Measurements from ENCODE around the gene NUP93. TPM values are rescaled to one million over a fixed set of nuclear protein-coding genes. Genes with fewer than 3 reads are reported as not detected.

NUP93 gene
- total RNA-seq, 4 donors from 2014 or later, result 27.3 to 195 (median 31.4) TPM

DNA sequence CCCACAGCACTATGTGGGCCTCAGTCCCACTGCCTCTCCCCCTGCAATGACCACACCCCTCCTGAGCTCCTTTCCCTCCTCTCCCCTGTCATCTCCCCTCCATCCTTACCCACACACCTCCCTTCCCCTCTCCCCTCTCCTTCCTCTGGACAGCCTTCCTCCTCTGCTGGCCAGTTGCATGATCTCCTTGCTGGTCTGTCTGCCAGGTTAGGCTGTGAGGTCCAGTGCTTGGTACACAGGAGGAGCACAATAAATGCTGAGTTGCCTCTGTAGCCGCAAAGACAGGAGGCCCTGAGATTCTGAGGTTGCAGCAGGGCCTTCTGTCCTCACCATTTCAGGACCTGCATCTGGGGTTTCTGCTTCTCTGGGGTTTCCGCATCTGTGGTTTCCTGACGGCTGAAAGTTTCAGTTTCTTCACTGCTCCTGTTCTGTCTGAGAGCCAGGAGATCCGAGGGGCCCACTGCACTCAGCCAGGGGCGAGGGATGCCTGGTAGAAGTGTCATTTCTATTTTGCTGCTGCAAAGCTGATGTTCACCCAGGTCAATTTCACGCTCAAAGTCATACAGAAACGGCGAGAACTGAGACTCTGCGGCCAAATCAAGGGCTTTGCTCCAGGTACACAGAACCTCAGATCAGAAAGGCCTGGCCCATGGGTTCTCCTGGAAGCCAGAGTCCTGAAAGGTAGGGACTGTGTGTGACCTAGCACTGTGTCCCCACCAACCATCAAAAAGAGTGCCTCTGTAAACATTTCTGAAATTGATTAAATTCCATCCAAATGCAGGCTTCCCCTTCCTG is 130.5 kb downstream of the NUP93 start:
- Histone ChIP-seq H3K4me3 (no peak overlapping the region), H3K27ac (peak overlapping the region in 1 of 4 donors; percentile 71), H3K4me1 (peaks cover 0 to 16% (median 7%) of the 10 kb centered on the region in 4 donors), H3K9me3 (no peaks in the 10 kb centered on the region), H3K27me3 (no peaks in the 10 kb centered on the region), H3K36me3 (no peaks in the 10 kb centered on the region)
- no peak for TF ChIP-seq POLR2A (IDR thresholded peaks at IDR 0.05)
- TF ChIP-seq, protein P1, sequence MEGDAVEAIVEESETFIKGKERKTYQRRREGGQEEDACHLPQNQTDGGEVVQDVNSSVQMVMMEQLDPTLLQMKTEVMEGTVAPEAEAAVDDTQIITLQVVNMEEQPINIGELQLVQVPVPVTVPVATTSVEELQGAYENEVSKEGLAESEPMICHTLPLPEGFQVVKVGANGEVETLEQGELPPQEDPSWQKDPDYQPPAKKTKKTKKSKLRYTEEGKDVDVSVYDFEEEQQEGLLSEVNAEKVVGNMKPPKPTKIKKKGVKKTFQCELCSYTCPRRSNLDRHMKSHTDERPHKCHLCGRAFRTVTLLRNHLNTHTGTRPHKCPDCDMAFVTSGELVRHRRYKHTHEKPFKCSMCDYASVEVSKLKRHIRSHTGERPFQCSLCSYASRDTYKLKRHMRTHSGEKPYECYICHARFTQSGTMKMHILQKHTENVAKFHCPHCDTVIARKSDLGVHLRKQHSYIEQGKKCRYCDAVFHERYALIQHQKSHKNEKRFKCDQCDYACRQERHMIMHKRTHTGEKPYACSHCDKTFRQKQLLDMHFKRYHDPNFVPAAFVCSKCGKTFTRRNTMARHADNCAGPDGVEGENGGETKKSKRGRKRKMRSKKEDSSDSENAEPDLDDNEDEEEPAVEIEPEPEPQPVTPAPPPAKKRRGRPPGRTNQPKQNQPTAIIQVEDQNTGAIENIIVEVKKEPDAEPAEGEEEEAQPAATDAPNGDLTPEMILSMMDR (IDR thresholded peaks at IDR 0.05), result no peak
- DNase-seq, result peak in 2 of 3 donors; percentile 63 to 73

DNA sequence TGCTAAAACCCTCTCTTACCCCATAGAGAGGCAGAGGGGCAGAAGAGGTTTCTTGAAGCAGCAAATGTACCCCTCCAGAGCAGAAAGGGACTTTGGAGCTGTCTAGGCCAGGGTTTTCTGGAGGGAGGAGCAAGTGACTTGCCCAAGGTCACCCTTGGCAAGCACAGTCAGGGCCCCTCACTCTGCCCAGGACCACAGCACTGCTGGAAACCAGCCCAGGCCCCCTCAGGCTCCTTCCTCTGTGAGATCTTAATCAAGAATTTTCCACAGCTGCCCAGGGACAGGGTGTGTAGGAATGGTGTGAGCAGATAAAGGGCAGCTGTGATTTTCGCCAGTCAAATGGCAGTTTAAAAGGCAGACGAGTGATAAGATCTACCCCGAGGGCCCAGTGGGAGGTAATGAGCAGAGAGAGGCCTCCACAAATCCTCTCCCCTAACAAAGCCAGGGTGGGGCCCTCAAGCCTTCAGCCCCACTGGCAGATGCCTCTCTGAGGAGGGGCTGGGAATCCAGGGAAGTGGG is 131.2 kb downstream of the NUP93 start:
- no peak for DNase-seq
- peaks cover 0 to 16% (median 7%) of the 10 kb centered on the region in 4 donors for H3K4me1 ChIP-seq
- no peaks in the 10 kb centered on the region for H3K27me3 ChIP-seq
- no peak overlapping the region for H3K4me3 ChIP-seq
- TF ChIP-seq, protein P1 (IDR thresholded peaks at IDR 0.05), result no peak
- TF ChIP-seq POLR2A (IDR thresholded peaks at IDR 0.05), result no peak
- H3K27ac ChIP-seq, result peak overlapping the region in 1 of 4 donors; percentile 71
- H3K36me3 ChIP-seq, result no peaks in the 10 kb centered on the region
- H3K9me3 ChIP-seq, result no peaks in the 10 kb centered on the region

GRCh38 chr16:56861756-56862155 is 131.8 kb downstream of the NUP93 start:
- no peaks in the 10 kb centered on the region for H3K27me3 ChIP-seq
- TF ChIP-seq, protein P1 (IDR thresholded peaks at IDR 0.05), result no peak
- TF ChIP-seq POLR2A (IDR thresholded peaks at IDR 0.05), result no peak
- peak overlapping the region in 1 of 4 donors; percentile 71 for H3K27ac ChIP-seq
- H3K36me3 ChIP-seq, result no peaks in the 10 kb centered on the region
- DNase-seq, result no peak
- H3K9me3 ChIP-seq, result no peaks in the 10 kb centered on the region
- H3K4me1 ChIP-seq, result peaks cover 0 to 16% (median 7%) of the 10 kb centered on the region in 4 donors
- H3K4me3 ChIP-seq, result no peak overlapping the region

DNA sequence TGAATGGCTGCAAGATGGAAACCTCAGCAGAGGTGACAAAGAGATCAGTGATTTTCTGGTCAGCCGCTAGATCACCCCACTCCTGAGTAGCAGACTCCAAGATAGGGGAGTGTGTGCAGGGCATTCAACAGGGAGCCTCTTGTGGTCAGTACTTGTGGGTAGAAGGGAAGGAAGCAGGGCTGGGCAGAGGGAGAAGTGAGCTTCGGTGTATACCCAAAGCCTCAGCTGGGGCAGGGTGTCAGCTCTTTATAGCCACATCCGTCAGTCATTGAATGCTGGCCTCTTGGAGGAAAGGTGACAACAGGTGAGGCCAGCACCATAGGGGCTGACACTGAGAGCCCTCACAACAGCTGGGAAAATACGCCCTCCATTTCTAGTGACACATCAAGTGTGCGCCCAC is 132.8 kb downstream of the NUP93 start:
- H3K4me3 ChIP-seq, result no peak overlapping the region
- H3K27me3 ChIP-seq, result no peaks in the 10 kb centered on the region
- peak in 2 of 3 donors; percentile 45 to 62 for DNase-seq
- peak overlapping the region in 1 of 4 donors; percentile 0 for H3K27ac ChIP-seq
- TF ChIP-seq POLR2A (IDR thresholded peaks at IDR 0.05), result no peak
- TF ChIP-seq, protein P1 (IDR thresholded peaks at IDR 0.05), result no peak
- H3K36me3 ChIP-seq, result no peaks in the 10 kb centered on the region
- H3K4me1 ChIP-seq, result peaks cover 0 to 22% (median 10%) of the 10 kb centered on the region in 4 donors
- H3K9me3 ChIP-seq, result no peaks in the 10 kb centered on the region

DNA sequence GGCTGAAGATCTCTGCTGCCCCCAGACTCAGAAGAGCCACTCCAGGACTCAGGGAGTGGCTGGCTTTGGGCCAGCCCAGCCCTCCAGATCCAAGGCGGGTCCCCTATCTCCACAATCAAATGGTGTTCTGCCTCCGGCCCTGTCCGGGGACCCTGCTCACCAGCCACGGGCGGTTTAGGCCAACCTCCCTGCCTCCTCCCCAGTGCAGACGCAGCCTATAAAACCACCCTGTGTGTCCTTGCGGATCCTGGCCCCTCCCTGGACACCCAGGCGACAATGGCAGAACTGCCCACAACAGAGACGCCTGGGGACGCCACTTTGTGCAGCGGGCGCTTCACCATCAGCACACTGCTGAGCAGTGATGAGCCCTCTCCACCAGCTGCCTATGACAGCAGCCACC is 135.0 kb downstream of the NUP93 start, which contains the start of gene SLC12A3:
Gene SLC12A3, plus strand, starts transcription at position 248 of the 400 bp plus-strand sequence. Its CDS starts 29 bp downstream, at position 277.
- DNase-seq, result no peak
- no peak for TF ChIP-seq POLR2A (IDR thresholded peaks at IDR 0.05)
- TF ChIP-seq, protein P1 (IDR thresholded peaks at IDR 0.05), result no peak
- no peaks in the 10 kb centered on the region for H3K27me3 ChIP-seq
- H3K27ac ChIP-seq, result no peak within 1 kb of the TSS
- peaks cover 0 to 25% (median 12%) of the 10 kb centered on the region in 4 donors for H3K4me1 ChIP-seq
- H3K4me3 ChIP-seq, result no peak within 1 kb of the TSS
- no peaks in the 10 kb centered on the region for H3K9me3 ChIP-seq
- no peaks in the 10 kb centered on the region for H3K36me3 ChIP-seq
